ENCODE data around the gene FKBP1B. TPM values are rescaled to one million over a fixed set of nuclear protein-coding genes. Genes with fewer than 3 reads are reported as not detected.

Gene FKBP1B
- total and polyA plus RNA-seq, 10 donors, result 2.4 to 5.1 (median 3.5) TPM

GRCh38 chr2:24101992-24102391 is 52.5 kb downstream of the FKBP1B start:
- Histone ChIP-seq H3K27ac (no peak overlapping the region), H3K9me3 (peaks cover 0 to 22% (median 4%) of the 10 kb centered on the region in 8 donors), H3K36me3 (peaks cover 0 to 38% (median 6%) of the 10 kb centered on the region in 6 donors), H3K4me1 (no peaks in the 10 kb centered on the region), H3K27me3 (replicated peaks in 1 of 7) (no peaks in the 10 kb centered on the region), H3K4me3 (no peak overlapping the region)
- TF ChIP-seq POLR2AphosphoS5 (IDR thresholded peaks at IDR 0.05) (no peak), POLR2A (IDR thresholded peaks at IDR 0.05) (no peak), CTCF (IDR thresholded peaks at IDR 0.05 in 8 of 11, conservative IDR thresholded peaks at IDR 0.05 in 3 of 11) (no peak)
- DNase-seq, result no peak
- 68 to 95% (median 76%) methylated on average over 2 of the region's 2 CpGs for WGBS, 5 donors
- intact Hi-C loops (cut with DNase I; ENCODE audit: low total_unique reads), result no loop called here

- peaks cover 0 to 38% (median 6%) of the 10 kb centered on the region in 6 donors for H3K36me3 ChIP-seq
- no peaks in the 10 kb centered on the region for H3K27me3 ChIP-seq (replicated peaks in 1 of 7)
- TF ChIP-seq CTCF (IDR thresholded peaks at IDR 0.05 in 8 of 11, conservative IDR thresholded peaks at IDR 0.05 in 3 of 11), result no peak
- TF ChIP-seq POLR2A (IDR thresholded peaks at IDR 0.05), result no peak
- no peak for TF ChIP-seq POLR2AphosphoS5 (IDR thresholded peaks at IDR 0.05)
- H3K9me3 ChIP-seq, result peaks cover 0 to 27% (median 6%) of the 10 kb centered on the region in 8 donors
- H3K4me1 ChIP-seq, result no peaks in the 10 kb centered on the region
- DNase-seq, result no peak
- no peak overlapping the region for H3K4me3 ChIP-seq
- 97 to 100% (median 98%) methylated on average over 1 of the region's 1 CpG for WGBS, 5 donors
- H3K27ac ChIP-seq, result no peak overlapping the region
- intact Hi-C loops (cut with DNase I; ENCODE audit: low total_unique reads), result no loop called here
Observed at GRCh38 chr2:24102677-24103076, 53.1 kb downstream of the FKBP1B start.

- H3K4me1 ChIP-seq, result no peaks in the 10 kb centered on the region
- H3K27me3 ChIP-seq (replicated peaks in 1 of 7), result no peaks in the 10 kb centered on the region
- no peak for TF ChIP-seq POLR2AphosphoS5 (IDR thresholded peaks at IDR 0.05)
- TF ChIP-seq POLR2A (IDR thresholded peaks at IDR 0.05), result no peak
- TF ChIP-seq CTCF (IDR thresholded peaks at IDR 0.05 in 8 of 11, conservative IDR thresholded peaks at IDR 0.05 in 3 of 11), result no peak
- no peak for DNase-seq
- peaks cover 0 to 38% (median 6%) of the 10 kb centered on the region in 6 donors for H3K36me3 ChIP-seq
- no peak overlapping the region for H3K27ac ChIP-seq
- 86 to 96% (median 93%) methylated on average over 6 to 8 of the region's 8 CpGs for WGBS, 5 donors
- intact Hi-C loops (cut with DNase I; ENCODE audit: low total_unique reads), result no loop called here
- peaks cover 0 to 37% (median 11%) of the 10 kb centered on the region in 8 donors for H3K9me3 ChIP-seq
- no peak overlapping the region for H3K4me3 ChIP-seq
Observed at GRCh38 chr2:24104110-24104650, 54.6 kb downstream of the FKBP1B start.

GRCh38 chr2:24104906-24105305 is 55.4 kb downstream of the FKBP1B start:
- intact Hi-C loops (cut with DNase I; ENCODE audit: low total_unique reads), result no loop called here
- 51 to 78% (median 54%) methylated on average over 4 of the region's 4 CpGs for WGBS, 5 donors

More at GRCh38 chr2:24104906-24105305, 55.4 kb downstream of the FKBP1B start:
- H3K9me3 ChIP-seq, result peaks cover 0 to 40% (median 15%) of the 10 kb centered on the region in 8 donors
- no peak overlapping the region for H3K27ac ChIP-seq
- peaks cover 0 to 38% (median 6%) of the 10 kb centered on the region in 6 donors for H3K36me3 ChIP-seq
- no peak overlapping the region for H3K4me3 ChIP-seq
- no peaks in the 10 kb centered on the region for H3K27me3 ChIP-seq (replicated peaks in 1 of 7)
- no peaks in the 10 kb centered on the region for H3K4me1 ChIP-seq
- DNase-seq, result no peak
- TF ChIP-seq POLR2AphosphoS5 (IDR thresholded peaks at IDR 0.05) (no peak), POLR2A (IDR thresholded peaks at IDR 0.05) (no peak), CTCF (IDR thresholded peaks at IDR 0.05 in 8 of 11, conservative IDR thresholded peaks at IDR 0.05 in 3 of 11) (no peak)

All from spleen (tissue), 11 donors.